ENCODE data around the gene FBXL13.

Gene FBXL13

GRCh38 chr7:102942181-102942866 is 132.3 kb downstream of the FBXL13 start:
- H3K4me3 ChIP-seq (ENCODE audit: low read depth, low read length), result no peak overlapping the region
- in situ Hi-C loops (cut with HindIII; ENCODE audit: low pct_ligation_motif_present, low sequenced_read_pairs), result no loop called here
- H3K27ac ChIP-seq, result peak overlapping the region; percentile 10
- H3K27me3 ChIP-seq (replicated peaks), result no peaks in the 10 kb centered on the region
- no peak for DNase-seq
- TF ChIP-seq, protein P1, sequence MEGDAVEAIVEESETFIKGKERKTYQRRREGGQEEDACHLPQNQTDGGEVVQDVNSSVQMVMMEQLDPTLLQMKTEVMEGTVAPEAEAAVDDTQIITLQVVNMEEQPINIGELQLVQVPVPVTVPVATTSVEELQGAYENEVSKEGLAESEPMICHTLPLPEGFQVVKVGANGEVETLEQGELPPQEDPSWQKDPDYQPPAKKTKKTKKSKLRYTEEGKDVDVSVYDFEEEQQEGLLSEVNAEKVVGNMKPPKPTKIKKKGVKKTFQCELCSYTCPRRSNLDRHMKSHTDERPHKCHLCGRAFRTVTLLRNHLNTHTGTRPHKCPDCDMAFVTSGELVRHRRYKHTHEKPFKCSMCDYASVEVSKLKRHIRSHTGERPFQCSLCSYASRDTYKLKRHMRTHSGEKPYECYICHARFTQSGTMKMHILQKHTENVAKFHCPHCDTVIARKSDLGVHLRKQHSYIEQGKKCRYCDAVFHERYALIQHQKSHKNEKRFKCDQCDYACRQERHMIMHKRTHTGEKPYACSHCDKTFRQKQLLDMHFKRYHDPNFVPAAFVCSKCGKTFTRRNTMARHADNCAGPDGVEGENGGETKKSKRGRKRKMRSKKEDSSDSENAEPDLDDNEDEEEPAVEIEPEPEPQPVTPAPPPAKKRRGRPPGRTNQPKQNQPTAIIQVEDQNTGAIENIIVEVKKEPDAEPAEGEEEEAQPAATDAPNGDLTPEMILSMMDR (IDR thresholded peaks at IDR 0.05; ENCODE audit: low read depth, low read length, missing control alignments), result no peak
- peaks cover 62% of the 10 kb centered on the region for H3K36me3 ChIP-seq (replicated peaks)

GRCh38 chr7:102938679-102939078 is 135.9 kb downstream of the FBXL13 start:
- Histone ChIP-seq H3K27ac (no peak overlapping the region), H3K4me3 (ENCODE audit: low read depth, low read length) (no peak overlapping the region), H3K36me3 (replicated peaks) (peaks cover 57% of the 10 kb centered on the region), H3K27me3 (replicated peaks) (no peaks in the 10 kb centered on the region)
- in situ Hi-C loops (cut with HindIII; ENCODE audit: low pct_ligation_motif_present, low sequenced_read_pairs), result no loop called here
- DNase-seq, result no peak
- TF ChIP-seq, protein P1 (IDR thresholded peaks at IDR 0.05; ENCODE audit: low read depth, low read length, missing control alignments), result no peak

DNA sequence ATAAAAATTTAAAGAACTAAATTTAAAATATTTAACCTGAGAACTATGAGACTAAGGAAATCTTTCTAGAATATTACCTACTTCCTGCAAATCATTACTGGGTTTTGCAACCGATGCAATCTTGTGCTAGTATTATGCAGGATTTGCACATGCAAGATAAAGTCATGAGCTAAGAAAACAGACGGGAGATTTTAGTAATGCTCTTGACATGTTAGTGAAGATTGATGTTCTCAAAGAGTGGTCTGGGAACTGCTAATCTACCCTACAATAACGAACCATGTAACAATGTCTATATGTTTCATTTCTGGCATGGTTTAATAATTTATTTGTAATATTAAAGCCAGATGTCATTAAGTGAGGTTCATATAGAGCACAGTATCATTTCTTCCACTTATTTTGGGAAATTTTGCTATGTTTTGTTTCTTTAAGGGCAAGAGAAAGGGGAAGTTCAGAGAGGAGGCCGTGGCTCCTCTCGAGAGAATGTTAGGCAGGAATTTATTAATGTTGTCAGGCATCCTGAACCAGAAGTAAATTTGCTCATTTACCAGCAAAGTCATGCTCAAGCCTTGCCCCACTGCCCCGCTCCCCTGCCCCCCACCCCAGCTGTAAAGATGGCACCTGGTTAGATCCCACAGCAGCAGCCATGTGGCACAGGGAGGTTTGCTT is 139.0 kb downstream of the FBXL13 start:
- Histone ChIP-seq H3K27me3 (replicated peaks) (no peaks in the 10 kb centered on the region), H3K4me3 (ENCODE audit: low read depth, low read length) (no peak overlapping the region), H3K27ac (peak overlapping the region; percentile 25), H3K36me3 (replicated peaks) (peaks cover 52% of the 10 kb centered on the region)
- no peak for DNase-seq
- TF ChIP-seq, protein P1 (IDR thresholded peaks at IDR 0.05; ENCODE audit: low read depth, low read length, missing control alignments), result no peak
- in situ Hi-C loops (cut with HindIII; ENCODE audit: low pct_ligation_motif_present, low sequenced_read_pairs), result no loop called here

GRCh38 chr7:102934701-102935100 is 139.9 kb downstream of the FBXL13 start:
- H3K27me3 ChIP-seq (replicated peaks), result no peaks in the 10 kb centered on the region
- in situ Hi-C loops (cut with HindIII; ENCODE audit: low pct_ligation_motif_present, low sequenced_read_pairs), result no loop called here
- DNase-seq, result no peak
- peak overlapping the region; percentile 85 for H3K27ac ChIP-seq
- TF ChIP-seq, protein P1 (IDR thresholded peaks at IDR 0.05; ENCODE audit: low read depth, low read length, missing control alignments), result no peak
- no peak overlapping the region for H3K4me3 ChIP-seq (ENCODE audit: low read depth, low read length)
- H3K36me3 ChIP-seq (replicated peaks), result peaks cover 43% of the 10 kb centered on the region

GRCh38 chr7:102934239-102934638 is 140.4 kb downstream of the FBXL13 start:
- peak overlapping the region; percentile 85 for H3K27ac ChIP-seq
- TF ChIP-seq, protein P1 (IDR thresholded peaks at IDR 0.05; ENCODE audit: low read depth, low read length, missing control alignments), result no peak
- peaks cover 39% of the 10 kb centered on the region for H3K36me3 ChIP-seq (replicated peaks)
- no peaks in the 10 kb centered on the region for H3K27me3 ChIP-seq (replicated peaks)
- in situ Hi-C loops (cut with HindIII; ENCODE audit: low pct_ligation_motif_present, low sequenced_read_pairs), result no loop called here
- no peak overlapping the region for H3K4me3 ChIP-seq (ENCODE audit: low read depth, low read length)
- DNase-seq, result no peak

Data from brain microvascular endothelial cell (primary cell).